ENCODE results near the gene PDE6B.
"Not testable (repeated sequence)": the region's sequence is repeated elsewhere in the genome, so short reads cannot be mapped to it uniquely, and the experiment has no call there.

The PDE6B gene

DNA sequence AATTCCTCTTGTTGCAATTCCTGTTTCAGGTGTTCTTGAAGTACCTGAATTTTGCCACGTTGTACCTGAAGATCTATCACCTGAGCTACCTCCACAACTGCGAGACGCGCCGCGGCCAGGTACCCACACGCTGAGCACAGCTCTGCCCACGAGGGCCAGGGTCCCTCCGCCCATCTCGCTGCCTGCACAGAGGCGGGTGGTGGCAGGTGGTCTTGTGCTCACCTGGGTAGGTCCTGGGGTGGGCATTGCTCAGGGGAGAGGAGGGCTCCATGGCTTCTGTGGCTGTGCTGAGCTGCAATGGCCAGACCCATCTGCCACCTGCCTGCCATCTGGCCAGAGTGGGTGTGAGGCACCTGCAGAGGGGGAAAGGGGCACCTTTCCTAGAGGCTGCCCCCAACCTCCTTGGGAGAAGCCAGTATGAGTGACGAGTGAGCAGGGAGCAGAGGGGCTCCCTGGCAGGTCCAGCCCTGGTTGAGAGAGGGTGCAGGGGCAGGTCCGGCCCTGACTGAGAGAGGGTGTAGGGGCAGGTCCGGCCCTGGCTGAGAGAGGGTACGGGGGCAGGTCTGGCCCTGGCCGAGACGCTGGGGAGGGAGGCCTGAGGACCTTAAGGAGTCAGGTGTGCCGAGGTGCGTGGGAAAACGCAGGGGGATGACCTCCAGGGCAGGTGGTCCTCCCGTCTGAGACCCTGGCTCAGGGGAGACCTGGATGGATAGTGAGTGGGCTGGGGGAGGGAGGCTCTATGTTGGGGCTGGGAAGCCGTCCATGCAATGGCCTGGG, 10.7 kb downstream of the PDE6B start:
- no peak for DNase-seq (ENCODE audit: low spot score)

DNA sequence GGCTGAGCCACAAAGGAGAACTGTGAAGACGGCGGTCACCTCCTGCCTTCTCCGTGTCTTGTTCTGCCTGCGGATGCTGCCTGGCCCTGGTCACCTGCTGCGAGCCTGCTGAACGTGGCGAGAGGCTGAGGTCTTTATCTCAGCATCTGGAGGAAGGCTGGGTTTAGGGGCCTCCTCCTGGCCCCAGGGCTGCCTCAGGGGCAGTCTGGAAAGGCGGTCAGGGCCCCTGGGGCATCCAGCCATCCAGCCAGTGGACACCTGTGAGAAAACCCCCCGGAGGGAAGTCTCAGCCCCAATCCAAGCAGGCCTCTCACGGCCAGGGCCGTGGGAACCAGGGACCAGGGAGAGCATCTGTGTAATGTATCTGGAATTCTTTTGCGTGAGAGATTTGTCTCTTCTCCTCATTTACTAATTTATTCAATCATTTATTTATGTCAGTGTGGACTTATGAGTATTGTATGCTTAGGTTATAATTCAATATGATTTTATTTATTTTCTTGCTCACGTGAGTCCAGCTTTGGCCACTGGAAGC, 11.3 kb downstream of the PDE6B start:
- DNase-seq (ENCODE audit: low spot score) = no peak

DNA sequence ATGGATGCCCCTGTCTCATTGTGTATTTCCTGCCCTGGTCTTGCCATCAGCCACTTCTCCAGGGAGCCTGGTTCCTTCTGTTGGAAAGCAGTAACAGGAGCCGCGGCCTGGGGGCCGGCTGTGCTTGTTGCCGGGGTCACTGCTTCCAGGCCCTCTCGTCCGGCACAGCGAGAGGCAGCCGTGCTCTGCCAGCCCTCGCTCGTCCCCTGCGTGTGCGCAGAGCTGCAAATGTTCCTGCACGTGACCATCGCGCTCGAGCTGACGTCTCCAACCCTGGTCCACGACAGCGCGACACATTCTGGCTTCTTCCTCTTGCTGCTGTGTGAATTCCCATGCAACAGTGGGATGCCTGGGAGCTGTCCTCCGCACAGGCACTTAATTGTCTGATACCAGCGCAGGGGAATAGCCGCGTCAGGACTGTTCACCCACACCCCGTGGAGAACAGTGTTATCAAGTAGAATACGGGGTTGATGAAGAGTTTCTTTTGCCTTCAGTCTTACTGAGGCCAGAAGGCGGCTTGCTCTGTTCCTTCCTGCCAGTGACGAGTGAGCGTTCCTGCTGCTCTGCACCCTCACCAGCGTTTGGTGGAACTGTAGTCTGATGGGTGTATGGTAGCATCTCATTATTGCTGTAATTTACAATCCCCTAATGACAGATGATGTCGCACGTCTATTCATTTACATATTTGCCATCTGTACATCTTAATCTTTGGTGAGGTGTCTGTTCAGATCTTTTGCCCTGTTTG, 12.3 kb downstream of the PDE6B start:
- no peak for DNase-seq (ENCODE audit: low spot score)

DNA sequence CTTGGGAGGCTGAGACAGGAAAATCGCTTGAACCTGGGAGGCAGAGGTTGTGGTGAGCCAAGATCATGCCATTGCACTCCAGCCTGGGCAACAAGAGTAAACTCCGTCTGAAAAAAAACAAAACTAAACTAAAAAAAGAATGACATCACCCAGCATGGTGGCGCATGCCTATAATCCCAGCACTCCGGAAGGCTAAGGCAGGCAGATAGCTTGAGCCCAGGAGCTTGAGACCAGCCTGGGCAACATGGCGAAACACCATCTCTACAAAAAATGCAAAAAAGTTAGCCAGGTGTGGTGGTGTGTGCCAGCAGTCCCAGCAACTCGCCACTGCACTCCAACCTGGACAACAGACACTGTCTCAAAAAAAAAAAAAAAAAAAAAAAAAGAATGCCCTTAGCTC, 17.0 kb downstream of the PDE6B start:
- DNase-seq (ENCODE audit: low spot score) = not testable (repeated sequence)

DNA sequence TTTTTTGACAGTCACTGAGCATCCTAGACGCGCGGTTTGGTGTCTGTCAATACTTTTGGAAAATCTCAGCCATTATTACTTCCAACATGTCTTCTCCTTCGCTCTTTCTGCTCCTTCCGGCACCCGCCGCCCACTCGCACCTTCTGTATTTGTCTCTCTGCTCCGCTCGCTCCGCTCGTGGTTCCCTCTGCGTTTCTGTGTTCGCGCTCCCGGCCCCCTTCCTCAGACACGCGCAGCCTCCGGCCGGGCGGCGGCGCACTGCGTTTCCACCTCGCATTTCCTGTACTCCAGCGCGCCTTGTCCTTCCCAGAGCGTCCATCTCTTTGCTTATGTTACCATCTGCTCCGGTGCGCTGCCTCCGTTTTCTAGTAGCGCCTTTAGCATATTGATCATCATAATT, 21.1 kb downstream of the PDE6B start:
- peak; percentile 66 for DNase-seq (ENCODE audit: low spot score)

DNA sequence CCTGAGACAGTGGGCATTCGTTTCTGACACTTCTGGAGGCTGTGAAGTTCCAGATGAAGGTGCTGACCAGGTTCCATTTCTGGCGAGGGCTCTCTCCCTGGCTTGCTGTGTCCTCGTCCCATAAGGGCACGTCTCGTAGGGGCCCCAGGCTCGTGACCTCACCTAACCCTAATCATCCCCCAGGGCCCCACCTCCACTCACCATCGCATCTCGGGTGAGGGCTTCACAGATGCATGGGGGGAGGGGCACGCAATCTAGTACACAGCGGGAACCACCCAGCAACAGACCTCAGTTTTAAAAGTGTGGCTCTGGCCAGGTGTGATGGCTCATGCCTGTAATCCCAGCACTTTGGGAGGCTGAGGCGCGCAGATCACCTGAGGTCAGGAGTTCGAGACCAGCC, 22.1 kb downstream of the PDE6B start:
- DNase-seq (ENCODE audit: low spot score) = no peak

DNA sequence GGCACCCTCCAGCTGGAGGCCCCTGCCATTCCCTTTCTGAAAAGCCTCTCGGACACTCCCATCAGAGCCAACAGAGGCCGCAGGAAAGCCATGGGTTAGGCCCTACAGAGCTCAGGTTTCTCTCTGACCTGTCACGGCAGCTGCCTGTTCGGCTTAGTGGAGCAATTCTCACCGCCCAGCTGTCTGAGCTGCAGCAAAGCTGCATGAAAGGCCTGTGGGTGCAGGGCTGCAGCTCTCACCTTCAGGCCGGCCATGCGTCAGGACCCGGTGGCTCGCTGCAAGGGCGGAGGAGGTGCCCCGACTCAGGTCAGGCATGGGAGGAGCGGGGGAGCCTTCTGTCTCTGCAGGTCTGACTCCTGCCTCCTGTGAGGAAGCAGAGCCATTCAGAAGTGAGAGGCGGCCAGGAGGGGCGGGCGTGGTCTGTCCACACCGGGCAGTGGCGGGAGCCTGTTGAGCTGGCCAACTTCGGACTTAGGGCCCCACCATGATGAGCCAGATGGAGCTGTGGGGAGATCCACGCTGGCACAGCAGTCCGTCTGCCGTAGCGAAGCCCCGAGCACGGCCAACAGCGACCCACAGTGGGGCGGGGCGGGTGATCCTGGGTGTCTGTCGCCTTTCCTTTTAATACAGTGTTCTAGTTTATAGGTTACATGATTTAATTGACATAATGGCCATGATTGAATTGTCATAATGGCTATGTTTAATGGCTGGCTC, 23.4 kb downstream of the PDE6B start:
- no peak for DNase-seq (ENCODE audit: low spot score)

DNA sequence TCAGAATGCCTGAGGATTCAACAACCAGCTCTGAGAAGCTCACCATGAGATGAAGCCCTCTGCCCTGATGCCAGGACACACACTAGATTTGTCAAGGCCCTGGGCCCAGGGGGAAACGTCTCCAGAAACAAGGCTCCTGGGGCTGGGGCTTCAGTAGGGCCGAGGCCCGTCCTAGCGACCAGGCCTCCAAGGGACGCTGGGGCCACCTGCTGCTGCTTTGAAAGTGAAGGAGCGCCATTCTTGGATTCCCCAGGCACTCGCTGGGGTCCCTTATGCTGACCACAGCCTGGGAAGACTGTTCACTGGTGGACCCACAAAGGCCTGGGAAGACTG, 23.9 kb downstream of the PDE6B start:
- DNase-seq (ENCODE audit: low spot score) = no peak

DNA sequence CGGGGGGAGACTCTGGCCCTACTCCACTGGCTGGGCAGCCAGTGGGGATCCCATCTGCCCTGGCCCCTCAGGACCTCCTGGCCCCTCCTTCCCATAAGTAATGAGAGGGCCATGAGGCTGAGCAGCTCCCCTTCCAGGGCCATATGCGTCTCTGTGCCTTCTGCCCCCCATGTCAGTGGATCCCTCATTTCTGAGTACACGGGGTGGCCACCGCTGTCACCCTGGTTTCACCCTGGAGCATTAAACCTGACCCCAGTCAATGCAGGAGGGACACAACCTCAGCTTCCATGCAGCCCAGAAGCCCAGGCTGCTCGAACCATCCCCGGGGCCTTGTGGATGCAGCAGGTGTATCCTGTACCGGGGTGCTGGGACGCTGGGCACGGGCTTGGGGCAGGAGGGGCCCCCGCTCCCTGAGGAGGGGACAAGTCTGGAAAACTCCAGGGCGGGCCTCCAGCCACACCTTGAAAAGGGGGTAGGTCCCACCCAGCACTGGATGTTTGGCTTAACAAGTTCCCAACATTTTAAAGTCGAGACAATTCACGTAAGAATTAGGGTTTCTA, 24.5 kb downstream of the PDE6B start:
- DNase-seq (ENCODE audit: low spot score) = no peak

DNA sequence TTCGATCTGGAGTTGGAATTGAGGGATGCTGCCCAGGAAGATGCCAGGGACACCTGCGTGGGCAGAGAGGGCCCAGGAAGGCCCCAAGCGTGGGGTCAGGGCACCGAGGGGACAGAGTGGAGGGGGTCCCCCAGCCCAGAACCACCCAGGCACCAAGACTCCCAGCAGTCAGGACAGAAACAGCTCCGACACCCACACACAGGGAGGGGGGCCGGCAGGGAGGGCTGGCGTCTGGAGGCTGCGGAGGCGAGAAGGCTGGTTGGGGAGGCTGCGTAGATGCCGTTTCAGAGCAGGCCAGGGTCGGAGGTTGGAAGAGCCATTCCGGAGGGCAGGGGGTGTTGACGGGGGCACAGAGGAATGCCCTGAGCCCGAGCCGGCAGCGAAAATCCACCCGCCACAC, 25.1 kb downstream of the PDE6B start:
- no peak for DNase-seq (ENCODE audit: low spot score)

DNA sequence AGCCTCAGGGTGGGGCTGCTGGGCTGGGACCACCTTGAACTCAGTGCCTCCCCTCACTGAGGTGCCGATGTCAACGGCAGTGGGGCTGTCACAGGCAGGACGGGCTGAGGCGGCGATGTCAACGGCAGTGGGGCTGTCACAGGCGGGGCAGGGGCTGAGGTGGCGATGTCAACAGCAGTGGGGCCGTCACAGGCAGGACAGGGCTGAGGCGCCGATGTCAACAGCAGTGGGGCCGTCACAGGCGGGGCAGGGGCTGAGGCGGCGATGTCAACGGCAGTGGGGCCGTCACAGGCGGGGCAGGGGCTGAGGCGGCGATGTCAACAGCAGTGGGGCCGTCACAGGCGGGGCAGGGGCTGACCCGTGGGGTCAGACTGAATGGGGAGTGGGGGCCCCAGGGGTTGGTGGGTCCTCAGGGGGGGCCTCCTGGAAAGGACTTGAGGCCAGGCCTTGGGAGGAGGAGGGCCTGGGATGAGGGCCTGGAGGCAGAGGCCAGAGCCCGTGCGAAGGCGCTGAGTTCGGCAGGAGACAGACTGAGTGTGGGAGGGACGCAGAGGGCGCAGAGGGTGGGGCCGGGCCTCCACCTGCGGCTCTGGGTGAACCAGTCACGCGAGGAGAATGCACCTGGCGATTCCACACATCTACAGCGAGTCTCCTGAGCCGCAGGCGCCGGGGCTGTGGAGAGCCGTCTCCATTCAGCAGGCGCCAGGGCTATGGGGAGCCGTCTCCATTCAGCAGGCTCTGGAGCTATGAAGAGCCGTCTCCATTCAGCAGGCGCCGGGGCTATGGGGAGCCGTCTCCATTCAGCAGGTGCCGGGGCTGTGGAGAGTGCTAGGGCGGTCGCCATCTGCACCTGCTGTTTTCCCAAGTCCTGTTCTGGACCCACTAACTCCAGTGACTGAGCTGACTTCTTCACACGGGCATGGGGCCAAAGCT, 25.8 kb downstream of the PDE6B start:
- DNase-seq (ENCODE audit: low spot score) = no peak

DNA sequence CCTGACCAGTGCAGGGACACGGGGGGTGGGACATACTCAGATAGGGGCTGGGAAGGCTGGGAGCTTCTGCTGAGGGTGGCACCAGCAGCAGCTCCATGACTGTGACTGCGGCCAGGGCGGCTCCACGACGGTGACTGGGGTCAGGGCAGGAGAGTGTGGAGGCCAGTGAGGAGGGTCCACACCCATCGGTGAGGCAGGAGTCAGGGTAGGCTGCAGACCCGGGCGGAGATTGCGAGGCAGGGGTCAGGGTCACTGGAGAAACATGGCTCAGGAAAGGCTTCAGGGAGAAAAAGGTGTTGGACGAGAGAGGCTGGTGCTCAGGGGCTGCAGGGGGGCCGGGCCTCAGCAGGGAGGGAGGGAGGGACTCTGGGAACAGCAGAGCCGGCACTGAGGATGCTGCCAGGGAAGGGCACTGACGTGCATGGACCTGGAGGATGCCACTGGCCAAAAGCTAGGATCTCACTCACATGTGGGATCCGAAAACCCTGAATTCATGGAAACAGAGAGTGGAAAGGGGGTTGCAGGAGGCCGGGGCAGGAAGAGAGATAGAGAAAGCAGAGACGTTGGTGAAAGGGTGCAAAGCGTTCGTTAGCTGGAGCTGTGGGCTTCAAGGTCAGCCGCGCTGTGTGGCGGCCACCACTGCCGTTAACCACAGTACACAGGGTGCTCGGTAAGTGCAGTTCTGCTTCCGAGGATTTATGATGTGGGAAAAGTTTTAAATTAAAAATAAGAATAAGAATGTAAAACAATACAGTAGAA, 26.7 kb downstream of the PDE6B start:
- DNase-seq (ENCODE audit: low spot score) = no peak

DNA sequence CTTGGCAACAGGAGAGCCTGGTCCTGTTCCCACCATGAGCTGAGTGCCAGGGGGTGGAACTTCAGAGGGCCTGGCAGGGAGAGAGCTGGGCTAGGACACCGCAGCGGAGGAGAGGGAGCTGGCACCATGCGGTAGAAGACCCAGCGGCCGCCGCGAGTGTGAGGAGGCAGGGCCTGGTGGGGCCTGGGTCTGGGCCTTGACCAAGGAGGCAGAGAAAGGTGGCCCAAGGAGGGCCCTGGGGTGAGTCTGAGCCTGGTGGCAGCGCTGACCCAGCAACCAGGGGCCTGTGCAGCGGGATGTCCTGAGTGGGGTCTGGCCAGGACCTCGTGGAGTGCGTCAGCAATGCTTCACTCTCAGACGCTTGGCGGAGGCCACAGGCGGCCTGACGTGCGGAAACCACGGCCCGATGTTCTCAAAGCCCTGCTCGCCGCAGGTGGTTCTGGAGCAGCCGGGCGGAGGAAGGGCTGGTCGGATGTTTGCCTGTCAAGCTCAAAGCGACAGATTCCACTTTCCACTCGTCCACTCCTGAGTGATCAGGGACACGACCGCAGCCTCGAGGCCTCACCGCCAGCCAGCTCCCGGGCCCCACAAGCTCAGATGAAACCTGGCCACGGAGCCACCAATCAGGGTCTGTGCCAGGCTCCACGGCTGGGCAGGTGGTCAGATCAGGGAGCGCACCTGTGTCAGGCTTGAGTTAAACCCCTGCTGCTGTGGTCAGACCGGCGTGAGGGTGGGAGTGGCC, 27.9 kb downstream of the PDE6B start:
- no peak for DNase-seq (ENCODE audit: low spot score)

DNA sequence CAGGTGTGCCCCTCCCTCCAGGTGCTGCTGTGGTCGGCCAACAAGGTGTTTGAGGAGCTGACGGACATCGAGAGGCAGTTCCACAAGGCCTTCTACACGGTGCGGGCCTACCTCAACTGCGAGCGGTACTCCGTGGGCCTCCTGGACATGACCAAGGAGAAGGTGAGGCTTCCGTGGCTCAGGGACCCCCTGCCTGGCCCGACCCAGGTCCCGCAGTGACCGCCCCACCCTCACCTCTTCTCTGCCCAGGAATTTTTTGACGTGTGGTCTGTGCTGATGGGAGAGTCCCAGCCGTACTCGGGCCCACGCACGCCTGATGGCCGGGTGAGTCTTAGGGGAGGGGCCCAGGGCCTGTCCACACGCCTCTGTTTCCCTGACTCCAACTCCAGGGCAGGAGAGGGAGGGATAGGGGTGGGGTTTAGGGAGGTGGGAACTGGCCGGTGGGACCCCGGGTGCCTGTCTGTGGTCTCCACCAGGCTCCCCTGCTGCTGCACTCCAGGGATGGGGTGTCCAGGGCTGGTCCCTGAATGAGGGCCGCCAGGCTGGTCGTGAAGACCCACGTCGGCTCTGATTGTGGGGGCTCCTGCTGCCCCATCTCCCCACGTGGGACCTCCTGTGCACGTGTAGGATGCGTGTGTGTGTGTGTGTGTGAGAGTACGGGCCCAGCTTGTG, 28.6 kb downstream of the PDE6B start:
- no peak for DNase-seq (ENCODE audit: low spot score)

DNA sequence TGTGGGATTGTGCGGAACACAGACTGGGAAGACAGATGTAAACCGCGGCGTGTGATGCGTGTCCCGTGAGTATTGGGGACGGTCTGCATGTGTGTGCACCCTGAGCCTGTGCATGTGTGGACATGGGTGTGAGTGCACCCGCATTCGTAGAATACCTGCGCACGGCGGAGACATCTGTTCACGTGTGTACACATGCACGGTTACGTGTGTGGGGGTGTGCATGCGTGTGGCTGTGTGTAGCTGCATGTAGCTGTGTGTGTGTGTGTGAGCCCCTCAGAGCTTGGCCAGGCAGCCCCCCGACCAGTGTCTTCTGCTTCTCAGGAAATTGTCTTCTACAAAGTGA, 29.1 kb downstream of the PDE6B start:
- no peak for DNase-seq (ENCODE audit: low spot score)

DNA sequence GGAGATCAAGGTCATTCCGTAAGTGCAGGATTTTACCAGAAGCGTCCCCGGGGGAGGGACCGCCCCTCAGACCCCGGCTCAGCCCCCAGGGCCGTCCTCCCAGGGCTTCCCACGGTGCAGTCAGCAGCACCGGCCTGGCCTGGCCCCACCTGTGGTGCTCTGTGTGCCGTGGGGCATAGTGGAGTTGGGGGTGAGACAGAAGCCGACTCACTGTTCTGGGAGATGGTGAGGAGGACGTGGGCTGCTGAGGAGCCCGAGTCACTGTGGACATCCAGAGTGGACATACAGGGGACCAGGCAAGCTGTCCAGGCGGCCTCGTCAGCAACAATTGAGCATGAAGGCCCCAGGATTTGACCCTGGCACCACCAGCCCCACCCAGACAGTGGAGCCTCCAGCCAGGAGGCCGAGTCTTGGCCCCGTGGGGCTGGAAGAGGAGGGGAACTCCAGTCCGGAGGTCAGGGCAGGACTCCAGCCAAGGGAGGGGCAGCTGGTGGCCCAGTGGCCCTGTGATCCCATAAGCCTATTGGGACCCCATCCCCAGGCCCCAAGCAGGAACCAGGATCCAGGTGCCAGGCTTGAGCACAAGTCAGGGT, 29.6 kb downstream of the PDE6B start:
- no peak for DNase-seq (ENCODE audit: low spot score)

DNA sequence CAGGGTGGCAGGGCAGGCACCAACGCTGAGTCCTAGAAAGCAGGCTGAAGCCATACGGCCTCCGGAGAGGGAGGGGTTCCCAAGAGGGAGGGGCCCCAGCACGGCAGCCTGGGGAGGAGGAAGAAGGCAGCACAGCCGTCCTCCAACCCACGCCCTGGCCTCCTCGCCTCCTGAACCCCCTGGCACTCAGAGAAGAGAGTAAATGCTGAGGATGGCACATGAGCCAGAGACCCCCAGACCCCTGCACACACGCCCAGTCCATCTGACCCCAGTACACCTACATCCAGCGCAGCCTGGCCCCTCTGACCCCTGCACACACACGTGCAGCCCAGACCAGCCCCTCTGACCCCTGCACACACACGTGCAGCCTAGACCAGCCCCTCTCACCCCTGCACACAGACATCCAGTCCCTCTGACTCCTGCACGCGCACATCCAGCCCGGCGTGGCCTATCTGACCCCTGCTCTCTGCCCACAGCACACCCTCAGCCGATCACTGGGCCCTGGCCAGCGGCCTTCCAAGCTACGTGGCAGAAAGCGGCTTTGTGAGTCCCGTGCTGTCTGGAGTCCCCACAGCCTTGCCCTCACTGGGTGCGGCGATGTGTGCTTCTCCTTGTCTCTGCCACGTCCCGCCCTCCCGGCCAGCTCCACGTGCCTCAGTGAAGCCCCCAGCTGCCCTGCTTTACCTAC, 30.2 kb downstream of the PDE6B start:
- no peak for DNase-seq (ENCODE audit: low spot score)
